GM23338 (cell line): ENCODE measurements around the gene OOSP3. TPM values are rescaled to one million over a fixed set of nuclear protein-coding genes. Genes with fewer than 3 reads are reported as not detected.

Experiments used
- ATAC-seq: fragments of 200-7000 bp; cut with Tn5 transposase; 3 replicates; pipeline ENCODE4 v1.9.1; 2020
- DNase-seq: peaks from one replicate; pipeline ENCODE4 v3.0.0-alpha.2; 2015; ENCODE audit warnings: low spot score
- H2AFZ ChIP-seq: fragments of 200-600 bp; sonication (generic); 2 replicates; pipeline ENCODE4 v1.8.0; 2016; ENCODE audit warnings: antibody characterized with exemption, mild to moderate bottlenecking, moderate library complexity
- H3F3A ChIP-seq: fragments of 200-600 bp; sonication (generic); replicated peaks from 2 replicates; pipeline ENCODE4 v1.8.0; 2017; ENCODE audit warnings: antibody characterized with exemption, mixed run types, low read depth
- H3K27ac ChIP-seq: fragments of 200-600 bp; sonication (generic); 2 replicates; pipeline ENCODE4 v1.6.1; 2016; ENCODE audit warnings: low read depth
- H3K27me3 ChIP-seq: fragments of 200-600 bp; sonication (generic); 2 replicates; pipeline ENCODE4 v1.8.0; 2016; ENCODE audit warnings: mild to moderate bottlenecking, mixed run types, moderate library complexity; ENCODE audit not compliant: insufficient read depth
- H3K36me3 ChIP-seq: fragments of 200-600 bp; sonication (generic); 2 replicates; pipeline ENCODE4 v1.8.0; 2016; ENCODE audit warnings: mild to moderate bottlenecking; ENCODE audit not compliant: insufficient read depth
- H3K4me1 ChIP-seq: fragments of 200-600 bp; sonication (generic); 2 replicates; pipeline ENCODE4 v1.8.0; 2016; ENCODE audit warnings: mild to moderate bottlenecking, moderate library complexity; ENCODE audit not compliant: insufficient read depth
- H3K4me2 ChIP-seq: fragments of 200-600 bp; sonication (generic); 2 replicates; pipeline ENCODE4 v1.7.1; 2017; ENCODE audit warnings: mixed run types
- H3K4me3 ChIP-seq: fragments of 200-600 bp; sonication (generic); 2 replicates; pipeline ENCODE4 v1.6.1; 2016; ENCODE audit warnings: mixed run types
- H3K79me2 ChIP-seq: fragments of 200-600 bp; sonication (generic); replicated peaks from 2 replicates; pipeline ENCODE4 v1.8.0; 2017; ENCODE audit warnings: mild to moderate bottlenecking; ENCODE audit not compliant: insufficient read depth
- H3K9me2 ChIP-seq: fragments of 200-600 bp; sonication (generic); 2 replicates; pipeline ENCODE4 v1.8.0; 2017; ENCODE audit not compliant: insufficient read depth
- H4K20me1 ChIP-seq: fragments of 200-600 bp; sonication (generic); replicated peaks from 2 replicates; pipeline ENCODE4 v1.8.0; 2017; ENCODE audit warnings: mild to moderate bottlenecking; ENCODE audit not compliant: insufficient read depth
- H3K27ac Mint-ChIP-seq: 2 replicates; pipeline ENCODE4 v1.8.0; 2020; ENCODE audit warnings: inconsistent platforms, mild to moderate bottlenecking, moderate library complexity, mixed read lengths
- H3K27me3 Mint-ChIP-seq: 3 replicates; pipeline ENCODE4 v1.8.0; 2022; ENCODE audit warnings: low read depth, mild to moderate bottlenecking, moderate library complexity, mixed read lengths, inconsistent platforms; ENCODE audit not compliant: insufficient read depth, poor library complexity
- H3K36me3 Mint-ChIP-seq: 3 replicates; pipeline ENCODE4 v1.8.0; 2021; ENCODE audit warnings: low read depth, mild to moderate bottlenecking, inconsistent platforms, moderate library complexity, mixed read lengths
- H3K4me1 Mint-ChIP-seq: 3 replicates; pipeline ENCODE4 v1.8.0; 2020; ENCODE audit warnings: mild to moderate bottlenecking, inconsistent platforms, mixed read lengths
- H3K4me3 Mint-ChIP-seq: 3 replicates; pipeline ENCODE4 v1.8.0; 2021; ENCODE audit warnings: moderate library complexity, mild to moderate bottlenecking, inconsistent platforms, mixed read lengths
- H3K9me3 Mint-ChIP-seq: 3 replicates; pipeline ENCODE4 v1.8.0; 2020; ENCODE audit warnings: moderate library complexity, mild to moderate bottlenecking, inconsistent platforms, mixed read lengths
- CREB1 ChIP-seq: fragments of 250-450 bp; sonication (Bioruptor Pico); IDR thresholded peaks from 2 replicates; pipeline ENCODE4 v1.5.0; 2020; ENCODE audit warnings: low read depth, mild to moderate bottlenecking, moderate library complexity
- ETS1 ChIP-seq: IDR thresholded peaks from 2 replicates; pipeline ENCODE4 v1.6.1; 2016; ENCODE audit warnings: antibody characterized with exemption
- EZH2 ChIP-seq: fragments of 200-600 bp; sonication (generic); IDR thresholded peaks from one replicate; pipeline ENCODE4 v1.8.0; 2017; ENCODE audit warnings: antibody characterized with exemption, mild to moderate bottlenecking, low read depth; ENCODE audit not compliant: unreplicated experiment
- EZH2phosphoT487 ChIP-seq: fragments of 200-600 bp; sonication (generic); IDR thresholded peaks from one replicate; pipeline ENCODE4 v1.8.1; 2018; ENCODE audit warnings: antibody characterized with exemption; ENCODE audit not compliant: unreplicated experiment
- JUNB ChIP-seq: IDR thresholded peaks from one replicate; pipeline ENCODE4 v1.6.1; 2016; ENCODE audit warnings: antibody characterized with exemption; ENCODE audit not compliant: unreplicated experiment
- NANOG ChIP-seq: IDR thresholded peaks from 2 replicates; pipeline ENCODE4 v1.6.1; 2016; ENCODE audit warnings: antibody characterized with exemption, borderline replicate concordance
- POLR2AphosphoS5 ChIP-seq: IDR thresholded peaks from 2 replicates; pipeline ENCODE4 v1.6.1; 2016; ENCODE audit warnings: antibody characterized with exemption, low read depth
- STAT1 ChIP-seq: IDR thresholded peaks from one replicate; pipeline ENCODE4 v1.6.1; 2016; ENCODE audit warnings: antibody characterized with exemption; ENCODE audit not compliant: unreplicated experiment
- ZNF114 ChIP-seq: fragments of 250-450 bp; sonication (Bioruptor Pico); IDR thresholded peaks from 2 replicates; pipeline ENCODE4 v1.5.0; 2020; ENCODE audit warnings: mild to moderate bottlenecking, moderate library complexity
- ZNF331 ChIP-seq: fragments of 250-450 bp; sonication (Bioruptor Pico); IDR thresholded peaks from 2 replicates; pipeline ENCODE4 v1.5.0; 2020; ENCODE audit warnings: low read depth, mild to moderate bottlenecking, moderate library complexity
- long read RNA-seq: library from polyadenylated mRNA; unstranded; transcript quantifications from one replicate; pipeline ENCODE4 v2.0.0, GENCODE V29; 2020; ENCODE audit not compliant: unreplicated experiment
- polyA plus RNA-seq: library from polyadenylated mRNA; unstranded; fragments of >200 nt; fragmentation: Nextera tagmentation; extraction: Ambion mirVana; gene quantifications from 2 replicates; pipeline ENCODE4 v1.2.1, GENCODE V29; 2016
- total RNA-seq: library from RNA; depleted of rRNA; stranded (reverse); fragments of >200 nt; shearing (Covaris generic); gene quantifications from 2 replicates; pipeline ENCODE4 v1.2.3, GENCODE V29; 2014; rRNA removed
- TF ChIP-seq, protein P1 (sequence below): IDR thresholded peaks from one replicate; pipeline ENCODE4 v1.6.1; 2018; ENCODE audit warnings: antibody characterized with exemption; ENCODE audit not compliant: unreplicated experiment
- TF ChIP-seq, protein P2 (sequence below): fragments of 250-450 bp; sonication (Bioruptor Pico); IDR thresholded peaks from 2 replicates; pipeline ENCODE4 v1.5.0; 2020; ENCODE audit warnings: mild to moderate bottlenecking, moderate library complexity
- TF ChIP-seq, protein P3 (sequence below), 2 experiments: fragments of 200-600 bp in 1 of 2; sonication (generic) in 1 of 2; conservative IDR thresholded peaks; 2 replicates each; pipeline versions ENCODE4 v1.5.1 to v1.6.1; 2016 to 2017; ENCODE audit warnings: antibody characterized with exemption in 2 of 2, low read depth in 2 of 2, mild to moderate bottlenecking in 2 of 2, moderate library complexity in 1 of 2

OOSP3 gene, protein sequence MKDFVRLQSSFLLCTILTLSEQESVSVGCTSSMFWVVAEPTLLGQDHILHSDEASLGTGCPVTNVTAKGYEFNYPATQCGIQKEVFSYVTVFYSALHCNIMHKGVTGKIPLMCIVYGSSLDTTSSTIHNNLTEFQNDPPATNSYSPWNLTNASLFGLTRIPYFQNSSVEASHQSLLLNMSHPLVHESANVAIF
- total RNA-seq: not detected in 2 replicates
- polyA plus RNA-seq: 0.35 TPM in 1 of 2 replicates, not detected in the other
- long read RNA-seq: 0 reads

DNA sequence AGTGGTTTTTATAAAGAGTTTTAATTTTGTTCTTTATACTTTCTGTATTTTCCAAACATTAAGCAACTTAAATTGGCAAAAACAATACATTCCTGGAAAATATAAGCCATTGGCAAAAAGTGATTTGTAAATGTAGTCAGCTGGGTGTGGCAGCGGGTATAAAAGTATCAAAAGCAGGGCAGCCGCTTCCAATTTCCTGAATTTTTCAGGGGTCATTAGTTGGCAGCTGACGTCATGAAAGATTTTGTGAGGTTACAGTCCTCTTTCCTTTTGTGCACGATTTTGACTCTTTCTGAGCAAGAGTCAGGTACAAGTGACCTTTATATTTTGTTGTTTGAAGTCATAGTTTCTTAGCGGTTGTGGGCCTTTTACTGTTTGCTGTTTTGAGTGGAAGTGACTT is at the start of gene OOSP3:
OOSP3 (plus strand) TSS at position 208 of the 400 bp plus-strand sequence; CDS start at position 235, 27 bp downstream.
- no peak within 1 kb of the TSS for H3K4me3 ChIP-seq
- peak within 1 kb of the TSS; percentile 18; the same call in 1 of the 2 replicates for H3K4me2 ChIP-seq
- H3K27ac Mint-ChIP-seq: no peak within 1 kb of the TSS
- H3K79me2 ChIP-seq: no peaks in the 10 kb centered on the region
- H4K20me1 ChIP-seq: no peaks in the 10 kb centered on the region
- H3K27ac ChIP-seq: no peak within 1 kb of the TSS
- TF ChIP-seq, protein P1, sequence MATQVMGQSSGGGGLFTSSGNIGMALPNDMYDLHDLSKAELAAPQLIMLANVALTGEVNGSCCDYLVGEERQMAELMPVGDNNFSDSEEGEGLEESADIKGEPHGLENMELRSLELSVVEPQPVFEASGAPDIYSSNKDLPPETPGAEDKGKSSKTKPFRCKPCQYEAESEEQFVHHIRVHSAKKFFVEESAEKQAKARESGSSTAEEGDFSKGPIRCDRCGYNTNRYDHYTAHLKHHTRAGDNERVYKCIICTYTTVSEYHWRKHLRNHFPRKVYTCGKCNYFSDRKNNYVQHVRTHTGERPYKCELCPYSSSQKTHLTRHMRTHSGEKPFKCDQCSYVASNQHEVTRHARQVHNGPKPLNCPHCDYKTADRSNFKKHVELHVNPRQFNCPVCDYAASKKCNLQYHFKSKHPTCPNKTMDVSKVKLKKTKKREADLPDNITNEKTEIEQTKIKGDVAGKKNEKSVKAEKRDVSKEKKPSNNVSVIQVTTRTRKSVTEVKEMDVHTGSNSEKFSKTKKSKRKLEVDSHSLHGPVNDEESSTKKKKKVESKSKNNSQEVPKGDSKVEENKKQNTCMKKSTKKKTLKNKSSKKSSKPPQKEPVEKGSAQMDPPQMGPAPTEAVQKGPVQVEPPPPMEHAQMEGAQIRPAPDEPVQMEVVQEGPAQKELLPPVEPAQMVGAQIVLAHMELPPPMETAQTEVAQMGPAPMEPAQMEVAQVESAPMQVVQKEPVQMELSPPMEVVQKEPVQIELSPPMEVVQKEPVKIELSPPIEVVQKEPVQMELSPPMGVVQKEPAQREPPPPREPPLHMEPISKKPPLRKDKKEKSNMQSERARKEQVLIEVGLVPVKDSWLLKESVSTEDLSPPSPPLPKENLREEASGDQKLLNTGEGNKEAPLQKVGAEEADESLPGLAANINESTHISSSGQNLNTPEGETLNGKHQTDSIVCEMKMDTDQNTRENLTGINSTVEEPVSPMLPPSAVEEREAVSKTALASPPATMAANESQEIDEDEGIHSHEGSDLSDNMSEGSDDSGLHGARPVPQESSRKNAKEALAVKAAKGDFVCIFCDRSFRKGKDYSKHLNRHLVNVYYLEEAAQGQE: no peak
- TF ChIP-seq POLR2AphosphoS5 (no peak), CREB1 (no peak), ZNF331 (CRISPR knock-in tag) (no peak), JUNB (no peak), NANOG (no peak), ZNF114 (no peak), EZH2phosphoT487 (no peak), EZH2 (no peak), ETS1 (no peak), STAT1 (no peak)
- TF ChIP-seq, protein P2, sequence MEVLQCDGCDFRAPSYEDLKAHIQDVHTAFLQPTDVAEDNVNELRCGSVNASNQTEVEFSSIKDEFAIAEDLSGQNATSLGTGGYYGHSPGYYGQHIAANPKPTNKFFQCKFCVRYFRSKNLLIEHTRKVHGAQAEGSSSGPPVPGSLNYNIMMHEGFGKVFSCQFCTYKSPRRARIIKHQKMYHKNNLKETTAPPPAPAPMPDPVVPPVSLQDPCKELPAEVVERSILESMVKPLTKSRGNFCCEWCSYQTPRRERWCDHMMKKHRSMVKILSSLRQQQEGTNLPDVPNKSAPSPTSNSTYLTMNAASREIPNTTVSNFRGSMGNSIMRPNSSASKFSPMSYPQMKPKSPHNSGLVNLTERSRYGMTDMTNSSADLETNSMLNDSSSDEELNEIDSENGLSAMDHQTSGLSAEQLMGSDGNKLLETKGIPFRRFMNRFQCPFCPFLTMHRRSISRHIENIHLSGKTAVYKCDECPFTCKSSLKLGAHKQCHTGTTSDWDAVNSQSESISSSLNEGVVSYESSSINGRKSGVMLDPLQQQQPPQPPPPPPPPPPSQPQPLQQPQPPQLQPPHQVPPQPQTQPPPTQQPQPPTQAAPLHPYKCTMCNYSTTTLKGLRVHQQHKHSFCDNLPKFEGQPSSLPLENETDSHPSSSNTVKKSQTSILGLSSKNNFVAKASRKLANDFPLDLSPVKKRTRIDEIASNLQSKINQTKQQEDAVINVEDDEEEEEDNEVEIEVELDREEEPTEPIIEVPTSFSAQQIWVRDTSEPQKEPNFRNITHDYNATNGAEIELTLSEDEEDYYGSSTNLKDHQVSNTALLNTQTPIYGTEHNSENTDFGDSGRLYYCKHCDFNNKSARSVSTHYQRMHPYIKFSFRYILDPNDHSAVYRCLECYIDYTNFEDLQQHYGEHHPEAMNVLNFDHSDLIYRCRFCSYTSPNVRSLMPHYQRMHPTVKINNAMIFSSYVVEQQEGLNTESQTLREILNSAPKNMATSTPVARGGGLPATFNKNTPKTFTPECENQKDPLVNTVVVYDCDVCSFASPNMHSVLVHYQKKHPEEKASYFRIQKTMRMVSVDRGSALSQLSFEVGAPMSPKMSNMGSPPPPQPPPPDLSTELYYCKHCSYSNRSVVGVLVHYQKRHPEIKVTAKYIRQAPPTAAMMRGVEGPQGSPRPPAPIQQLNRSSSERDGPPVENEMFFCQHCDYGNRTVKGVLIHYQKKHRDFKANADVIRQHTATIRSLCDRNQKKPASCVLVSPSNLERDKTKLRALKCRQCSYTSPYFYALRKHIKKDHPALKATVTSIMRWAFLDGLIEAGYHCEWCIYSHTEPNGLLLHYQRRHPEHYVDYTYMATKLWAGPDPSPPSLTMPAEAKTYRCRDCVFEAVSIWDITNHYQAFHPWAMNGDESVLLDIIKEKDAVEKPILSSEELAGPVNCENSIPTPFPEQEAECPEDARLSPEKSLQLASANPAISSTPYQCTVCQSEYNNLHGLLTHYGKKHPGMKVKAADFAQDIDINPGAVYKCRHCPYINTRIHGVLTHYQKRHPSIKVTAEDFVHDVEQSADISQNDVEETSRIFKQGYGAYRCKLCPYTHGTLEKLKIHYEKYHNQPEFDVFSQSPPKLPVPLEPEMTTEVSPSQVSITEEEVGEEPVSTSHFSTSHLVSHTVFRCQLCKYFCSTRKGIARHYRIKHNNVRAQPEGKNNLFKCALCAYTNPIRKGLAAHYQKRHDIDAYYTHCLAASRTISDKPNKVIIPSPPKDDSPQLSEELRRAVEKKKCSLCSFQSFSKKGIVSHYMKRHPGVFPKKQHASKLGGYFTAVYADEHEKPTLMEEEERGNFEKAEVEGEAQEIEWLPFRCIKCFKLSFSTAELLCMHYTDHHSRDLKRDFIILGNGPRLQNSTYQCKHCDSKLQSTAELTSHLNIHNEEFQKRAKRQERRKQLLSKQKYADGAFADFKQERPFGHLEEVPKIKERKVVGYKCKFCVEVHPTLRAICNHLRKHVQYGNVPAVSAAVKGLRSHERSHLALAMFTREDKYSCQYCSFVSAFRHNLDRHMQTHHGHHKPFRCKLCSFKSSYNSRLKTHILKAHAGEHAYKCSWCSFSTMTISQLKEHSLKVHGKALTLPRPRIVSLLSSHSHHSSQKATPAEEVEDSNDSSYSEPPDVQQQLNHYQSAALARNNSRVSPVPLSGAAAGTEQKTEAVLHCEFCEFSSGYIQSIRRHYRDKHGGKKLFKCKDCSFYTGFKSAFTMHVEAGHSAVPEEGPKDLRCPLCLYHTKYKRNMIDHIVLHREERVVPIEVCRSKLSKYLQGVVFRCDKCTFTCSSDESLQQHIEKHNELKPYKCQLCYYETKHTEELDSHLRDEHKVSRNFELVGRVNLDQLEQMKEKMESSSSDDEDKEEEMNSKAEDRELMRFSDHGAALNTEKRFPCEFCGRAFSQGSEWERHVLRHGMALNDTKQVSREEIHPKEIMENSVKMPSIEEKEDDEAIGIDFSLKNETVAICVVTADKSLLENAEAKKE (CRISPR knock-in tag): no peak
- TF ChIP-seq, protein P3, sequence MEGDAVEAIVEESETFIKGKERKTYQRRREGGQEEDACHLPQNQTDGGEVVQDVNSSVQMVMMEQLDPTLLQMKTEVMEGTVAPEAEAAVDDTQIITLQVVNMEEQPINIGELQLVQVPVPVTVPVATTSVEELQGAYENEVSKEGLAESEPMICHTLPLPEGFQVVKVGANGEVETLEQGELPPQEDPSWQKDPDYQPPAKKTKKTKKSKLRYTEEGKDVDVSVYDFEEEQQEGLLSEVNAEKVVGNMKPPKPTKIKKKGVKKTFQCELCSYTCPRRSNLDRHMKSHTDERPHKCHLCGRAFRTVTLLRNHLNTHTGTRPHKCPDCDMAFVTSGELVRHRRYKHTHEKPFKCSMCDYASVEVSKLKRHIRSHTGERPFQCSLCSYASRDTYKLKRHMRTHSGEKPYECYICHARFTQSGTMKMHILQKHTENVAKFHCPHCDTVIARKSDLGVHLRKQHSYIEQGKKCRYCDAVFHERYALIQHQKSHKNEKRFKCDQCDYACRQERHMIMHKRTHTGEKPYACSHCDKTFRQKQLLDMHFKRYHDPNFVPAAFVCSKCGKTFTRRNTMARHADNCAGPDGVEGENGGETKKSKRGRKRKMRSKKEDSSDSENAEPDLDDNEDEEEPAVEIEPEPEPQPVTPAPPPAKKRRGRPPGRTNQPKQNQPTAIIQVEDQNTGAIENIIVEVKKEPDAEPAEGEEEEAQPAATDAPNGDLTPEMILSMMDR (conservative IDR thresholded peaks at IDR 0.05; ENCODE audit: low read depth in 2 of 2): no peak
- peaks cover 1% of the 10 kb centered on the region for H3K27me3 Mint-ChIP-seq
- peaks cover 10% of the 10 kb centered on the region for H3K9me2 ChIP-seq
- peaks cover 16% of the 10 kb centered on the region for H3K4me1 Mint-ChIP-seq
- no peaks in the 10 kb centered on the region for H3K9me3 Mint-ChIP-seq
- H3F3A ChIP-seq: no peaks in the 10 kb centered on the region
- no peaks in the 10 kb centered on the region for H3K27me3 ChIP-seq
- H3K4me3 Mint-ChIP-seq: no peak within 1 kb of the TSS
- no peak within 1 kb of the TSS for H2AFZ ChIP-seq
- no peak for ATAC-seq
- no peaks in the 10 kb centered on the region for H3K36me3 ChIP-seq
- H3K4me1 ChIP-seq: peaks cover 13% of the 10 kb centered on the region
- no peaks in the 10 kb centered on the region for H3K36me3 Mint-ChIP-seq
- DNase-seq: no peak
